LNCaP clone FGC (cell line): ENCODE measurements around the gene DDX27.

Experiments
- DNase-seq: peaks from one replicate; pipeline ENCODE4 v3.0.0-alpha.2; 2011; ENCODE audit warnings: low read depth
- H3K4me3 ChIP-seq: 2 replicates; pipeline ENCODE4 v1.5.1; 2011; ENCODE audit warnings: mild to moderate bottlenecking, low read depth, low read length, control low read depth
- TF ChIP-seq, protein P1 (sequence below): IDR thresholded peaks from 2 replicates; pipeline ENCODE4 v1.5.1; 2012; ENCODE audit warnings: mild to moderate bottlenecking; ENCODE audit not compliant: control insufficient read depth, insufficient read depth; ENCODE audit errors: extremely low read depth

Gene DDX27

GRCh38 chr20:49290608-49291191, 71.5 kb downstream of the DDX27 start:
- DNase-seq = no peak
- TF ChIP-seq, protein P1, sequence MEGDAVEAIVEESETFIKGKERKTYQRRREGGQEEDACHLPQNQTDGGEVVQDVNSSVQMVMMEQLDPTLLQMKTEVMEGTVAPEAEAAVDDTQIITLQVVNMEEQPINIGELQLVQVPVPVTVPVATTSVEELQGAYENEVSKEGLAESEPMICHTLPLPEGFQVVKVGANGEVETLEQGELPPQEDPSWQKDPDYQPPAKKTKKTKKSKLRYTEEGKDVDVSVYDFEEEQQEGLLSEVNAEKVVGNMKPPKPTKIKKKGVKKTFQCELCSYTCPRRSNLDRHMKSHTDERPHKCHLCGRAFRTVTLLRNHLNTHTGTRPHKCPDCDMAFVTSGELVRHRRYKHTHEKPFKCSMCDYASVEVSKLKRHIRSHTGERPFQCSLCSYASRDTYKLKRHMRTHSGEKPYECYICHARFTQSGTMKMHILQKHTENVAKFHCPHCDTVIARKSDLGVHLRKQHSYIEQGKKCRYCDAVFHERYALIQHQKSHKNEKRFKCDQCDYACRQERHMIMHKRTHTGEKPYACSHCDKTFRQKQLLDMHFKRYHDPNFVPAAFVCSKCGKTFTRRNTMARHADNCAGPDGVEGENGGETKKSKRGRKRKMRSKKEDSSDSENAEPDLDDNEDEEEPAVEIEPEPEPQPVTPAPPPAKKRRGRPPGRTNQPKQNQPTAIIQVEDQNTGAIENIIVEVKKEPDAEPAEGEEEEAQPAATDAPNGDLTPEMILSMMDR = no peak
- no peak overlapping the region for H3K4me3 ChIP-seq

GRCh38 chr20:49291200-49291599, 72.0 kb downstream of the DDX27 start:
- no peak for DNase-seq
- H3K4me3 ChIP-seq = no peak overlapping the region
- TF ChIP-seq, protein P1 = no peak

DNA sequence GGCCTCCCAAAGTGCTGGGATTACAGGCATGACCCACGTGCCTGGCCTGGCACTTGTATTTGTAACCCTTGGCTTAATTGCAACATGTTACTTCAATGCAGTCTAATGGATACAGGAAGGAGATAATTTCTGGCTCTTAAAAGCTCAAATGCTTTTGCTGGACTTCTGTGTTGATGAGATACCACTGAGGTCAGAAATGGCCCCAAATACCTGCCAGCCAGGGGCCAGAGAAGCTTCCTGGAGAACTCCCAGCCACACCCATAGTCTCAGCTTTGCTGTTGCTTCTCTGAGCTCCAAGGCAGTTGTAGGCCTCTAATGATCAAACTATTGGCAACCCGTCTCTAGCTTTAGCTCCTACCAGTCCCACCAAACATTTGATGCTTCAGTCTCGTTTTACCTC, 72.8 kb downstream of the DDX27 start:
- TF ChIP-seq, protein P1 = no peak
- H3K4me3 ChIP-seq = no peak overlapping the region

GRCh38 chr20:49293122-49293521, 73.9 kb downstream of the DDX27 start:
- no peak overlapping the region for H3K4me3 ChIP-seq
- no peak for DNase-seq

More for the DNA sequence above, 72.8 kb downstream of the DDX27 start:
- DNase-seq = no peak

More at GRCh38 chr20:49293122-49293521, 73.9 kb downstream of the DDX27 start:
- TF ChIP-seq, protein P1 = no peak
